Measurements from ENCODE around the gene USH1G. TPM values are rescaled to one million over a fixed set of nuclear protein-coding genes. Genes with fewer than 3 reads are reported as not detected.

Gene USH1G
- total and polyA plus RNA-seq, 2 of the 13 experiments (the other 11 are each of a cell fraction or from before 2014, with no cell fraction given), result 0.04 TPM; not detected in 1

DNA sequence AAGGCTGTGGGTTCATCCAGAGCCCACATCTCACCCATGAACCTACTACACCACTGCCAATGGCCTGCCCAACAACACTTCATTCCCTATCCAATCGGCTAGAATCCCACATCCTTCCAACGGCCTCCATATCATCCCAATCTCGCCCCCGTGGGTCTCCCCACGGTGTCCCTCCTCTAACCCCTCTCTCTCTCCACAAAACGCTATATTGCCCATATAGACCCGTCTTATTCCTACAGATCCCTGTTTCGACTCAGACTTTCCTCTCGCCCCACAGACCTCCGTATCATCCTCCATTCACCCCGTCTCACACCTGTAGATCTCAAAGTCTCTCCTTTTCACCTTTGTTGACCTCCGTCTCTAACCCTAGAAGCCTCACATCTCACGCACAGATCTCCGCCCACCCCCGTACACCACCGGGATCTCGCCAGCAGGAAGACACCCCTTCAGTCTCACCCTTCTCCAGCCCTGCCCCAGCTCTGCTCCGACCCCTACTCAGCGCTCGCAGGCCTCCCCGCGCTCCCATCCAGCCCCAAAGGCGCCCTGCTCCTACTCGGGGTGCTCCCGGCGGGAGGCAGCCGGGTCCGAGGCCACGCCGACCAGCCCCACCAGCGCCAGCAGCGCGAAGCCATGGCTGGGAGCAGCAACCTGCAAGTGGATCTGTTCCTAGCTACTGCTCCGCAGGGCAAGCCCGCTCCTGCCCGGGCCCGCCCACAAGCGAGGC is 50.6 kb downstream of the USH1G start, which contains the start of gene FDXR (continued):
- TF ChIP-seq, protein P1, sequence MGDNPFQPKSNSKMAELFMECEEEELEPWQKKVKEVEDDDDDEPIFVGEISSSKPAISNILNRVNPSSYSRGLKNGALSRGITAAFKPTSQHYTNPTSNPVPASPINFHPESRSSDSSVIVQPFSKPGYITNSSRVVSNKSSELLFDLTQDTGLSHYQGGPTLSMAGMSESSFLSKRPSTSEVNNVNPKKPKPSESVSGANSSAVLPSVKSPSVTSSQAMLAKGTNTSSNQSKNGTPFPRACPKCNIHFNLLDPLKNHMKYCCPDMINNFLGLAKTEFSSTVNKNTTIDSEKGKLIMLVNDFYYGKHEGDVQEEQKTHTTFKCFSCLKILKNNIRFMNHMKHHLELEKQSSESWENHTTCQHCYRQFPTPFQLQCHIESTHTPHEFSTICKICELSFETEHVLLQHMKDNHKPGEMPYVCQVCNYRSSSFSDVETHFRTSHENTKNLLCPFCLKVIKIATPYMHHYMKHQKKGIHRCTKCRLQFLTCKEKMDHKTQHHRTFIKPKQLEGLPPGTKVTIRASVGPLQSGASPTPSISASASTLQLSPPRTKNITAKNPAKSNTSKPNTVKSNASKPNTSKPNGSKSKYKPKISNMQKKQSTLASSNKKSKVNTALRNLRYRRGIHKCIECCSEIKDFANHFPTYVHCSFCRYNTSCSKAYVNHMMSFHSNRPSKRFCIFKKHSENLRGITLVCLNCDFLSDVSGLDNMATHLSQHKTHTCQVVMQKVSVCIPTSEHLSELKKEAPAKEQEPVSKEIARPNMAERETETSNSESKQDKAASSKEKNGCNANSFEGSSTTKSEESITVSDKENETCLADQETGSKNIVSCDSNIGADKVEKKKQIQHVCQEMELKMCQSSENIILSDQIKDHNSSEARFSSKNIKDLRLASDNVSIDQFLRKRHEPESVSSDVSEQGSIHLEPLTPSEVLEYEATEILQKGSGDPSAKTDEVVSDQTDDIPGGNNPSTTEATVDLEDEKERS (CRISPR knock-in tag; IDR thresholded peaks at IDR 0.05), result peak; percentile 82
- TF ChIP-seq ELF3 (CRISPR knock-in tag; IDR thresholded peaks at IDR 0.05) (peak; percentile 29), NFKBIZ (CRISPR knock-in tag; IDR thresholded peaks at IDR 0.05) (peak; percentile 70), TOPORS (CRISPR knock-in tag; IDR thresholded peaks at IDR 0.05) (peak; percentile 93), NR3C1 (CRISPR knock-in tag; IDR thresholded peaks at IDR 0.05) (no peak), NFYC (CRISPR knock-in tag; IDR thresholded peaks at IDR 0.05) (no peak), XBP1 (CRISPR knock-in tag; IDR thresholded peaks at IDR 0.05) (no peak), ZNF44 (CRISPR knock-in tag; IDR thresholded peaks at IDR 0.05) (peak; percentile 71; the same call in 1 of the 2 replicates), SMYD3 (CRISPR knock-in tag; IDR thresholded peaks at IDR 0.05) (peak; percentile 76; the same call in 1 of the 2 replicates), ZNF777 (CRISPR knock-in tag; IDR thresholded peaks at IDR 0.05) (peak; percentile 61; the same call in 1 of the 2 replicates), DNMT1 (CRISPR knock-in tag; IDR thresholded peaks at IDR 0.05) (peak; percentile 49; the same call in 1 of the 2 replicates), ZNF607 (CRISPR knock-in tag; IDR thresholded peaks at IDR 0.05; ENCODE audit: borderline replicate concordance) (peak; percentile 36; the same call in 1 of the 2 replicates), SOX13 (IDR thresholded peaks at IDR 0.05) (no peak), SOX13 (CRISPR knock-in tag; conservative IDR thresholded peaks at IDR 0.05 in 1 of 2, IDR thresholded peaks at IDR 0.05 in 1 of 2) (0 out of 4 replicates have a peak, but pooled peaks of 1 of the 2 experiments have one; percentile 35), HNF4A (CRISPR knock-in tag; IDR thresholded peaks at IDR 0.05) (no peak; the same call in 1 of the 2 replicates), RFXANK (CRISPR knock-in tag; IDR thresholded peaks at IDR 0.05) (no peak), LCORL (IDR thresholded peaks at IDR 0.05) (no peak), LCORL (CRISPR knock-in tag; IDR thresholded peaks at IDR 0.05) (no peak; the same call in none of the 2 replicates), CBX2 (IDR thresholded peaks at IDR 0.05; ENCODE audit: low read depth, low read length) (no peak), CBX2 (CRISPR knock-in tag; IDR thresholded peaks at IDR 0.05; ENCODE audit: low read depth) (no peak)
- TF ChIP-seq, protein P2, sequence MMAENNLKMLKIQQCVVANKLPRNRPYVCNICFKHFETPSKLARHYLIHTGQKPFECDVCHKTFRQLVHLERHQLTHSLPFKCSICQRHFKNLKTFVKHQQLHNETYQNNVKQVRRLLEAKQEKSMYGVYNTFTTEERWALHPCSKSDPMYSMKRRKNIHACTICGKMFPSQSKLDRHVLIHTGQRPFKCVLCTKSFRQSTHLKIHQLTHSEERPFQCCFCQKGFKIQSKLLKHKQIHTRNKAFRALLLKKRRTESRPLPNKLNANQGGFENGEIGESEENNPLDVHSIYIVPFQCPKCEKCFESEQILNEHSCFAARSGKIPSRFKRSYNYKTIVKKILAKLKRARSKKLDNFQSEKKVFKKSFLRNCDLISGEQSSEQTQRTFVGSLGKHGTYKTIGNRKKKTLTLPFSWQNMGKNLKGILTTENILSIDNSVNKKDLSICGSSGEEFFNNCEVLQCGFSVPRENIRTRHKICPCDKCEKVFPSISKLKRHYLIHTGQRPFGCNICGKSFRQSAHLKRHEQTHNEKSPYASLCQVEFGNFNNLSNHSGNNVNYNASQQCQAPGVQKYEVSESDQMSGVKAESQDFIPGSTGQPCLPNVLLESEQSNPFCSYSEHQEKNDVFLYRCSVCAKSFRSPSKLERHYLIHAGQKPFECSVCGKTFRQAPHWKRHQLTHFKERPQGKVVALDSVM (CRISPR knock-in tag; IDR thresholded peaks at IDR 0.05), result peak; percentile 75; the same call in 1 of the 2 replicates
- TF ChIP-seq, protein P3, sequence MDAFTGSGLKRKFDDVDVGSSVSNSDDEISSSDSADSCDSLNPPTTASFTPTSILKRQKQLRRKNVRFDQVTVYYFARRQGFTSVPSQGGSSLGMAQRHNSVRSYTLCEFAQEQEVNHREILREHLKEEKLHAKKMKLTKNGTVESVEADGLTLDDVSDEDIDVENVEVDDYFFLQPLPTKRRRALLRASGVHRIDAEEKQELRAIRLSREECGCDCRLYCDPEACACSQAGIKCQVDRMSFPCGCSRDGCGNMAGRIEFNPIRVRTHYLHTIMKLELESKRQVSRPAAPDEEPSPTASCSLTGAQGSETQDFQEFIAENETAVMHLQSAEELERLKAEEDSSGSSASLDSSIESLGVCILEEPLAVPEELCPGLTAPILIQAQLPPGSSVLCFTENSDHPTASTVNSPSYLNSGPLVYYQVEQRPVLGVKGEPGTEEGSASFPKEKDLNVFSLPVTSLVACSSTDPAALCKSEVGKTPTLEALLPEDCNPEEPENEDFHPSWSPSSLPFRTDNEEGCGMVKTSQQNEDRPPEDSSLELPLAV (CRISPR knock-in tag; conservative IDR thresholded peaks at IDR 0.05; ENCODE audit: low read depth), result no peak
- TF ChIP-seq, protein P4, sequence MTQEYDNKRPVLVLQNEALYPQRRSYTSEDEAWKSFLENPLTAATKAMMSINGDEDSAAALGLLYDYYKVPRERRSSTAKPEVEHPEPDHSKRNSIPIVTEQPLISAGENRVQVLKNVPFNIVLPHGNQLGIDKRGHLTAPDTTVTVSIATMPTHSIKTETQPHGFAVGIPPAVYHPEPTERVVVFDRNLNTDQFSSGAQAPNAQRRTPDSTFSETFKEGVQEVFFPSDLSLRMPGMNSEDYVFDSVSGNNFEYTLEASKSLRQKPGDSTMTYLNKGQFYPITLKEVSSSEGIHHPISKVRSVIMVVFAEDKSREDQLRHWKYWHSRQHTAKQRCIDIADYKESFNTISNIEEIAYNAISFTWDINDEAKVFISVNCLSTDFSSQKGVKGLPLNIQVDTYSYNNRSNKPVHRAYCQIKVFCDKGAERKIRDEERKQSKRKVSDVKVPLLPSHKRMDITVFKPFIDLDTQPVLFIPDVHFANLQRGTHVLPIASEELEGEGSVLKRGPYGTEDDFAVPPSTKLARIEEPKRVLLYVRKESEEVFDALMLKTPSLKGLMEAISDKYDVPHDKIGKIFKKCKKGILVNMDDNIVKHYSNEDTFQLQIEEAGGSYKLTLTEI (CRISPR knock-in tag; conservative IDR thresholded peaks at IDR 0.05), result no peak

All from HepG2 (cell line).